Measurements from ENCODE around the gene RTP5.

GRCh38 chr2:241860184-241861078 lies 9.1 kb upstream of the RTP5 start:
- TF ChIP-seq EZH2 (IDR thresholded peaks at IDR 0.05; ENCODE audit: insufficient read depth, poor library complexity, severe bottlenecking), result no peak
- no peak for TF ChIP-seq EZH2phosphoT487 (IDR thresholded peaks at IDR 0.05; ENCODE audit: insufficient read depth, low read depth)

Measured in GM23248 (cell line).